Fibroblast of upper back skin (primary cell): ENCODE measurements around the gene ADAMTSL1.
A peak's percentile ranks its signal among the peaks of the same experiment; 100 is the strongest.

Source experiments
- DNase-seq: peaks from one replicate; pipeline ENCODE4 v3.0.0-alpha.2; 2013

The ADAMTSL1 gene, protein sequence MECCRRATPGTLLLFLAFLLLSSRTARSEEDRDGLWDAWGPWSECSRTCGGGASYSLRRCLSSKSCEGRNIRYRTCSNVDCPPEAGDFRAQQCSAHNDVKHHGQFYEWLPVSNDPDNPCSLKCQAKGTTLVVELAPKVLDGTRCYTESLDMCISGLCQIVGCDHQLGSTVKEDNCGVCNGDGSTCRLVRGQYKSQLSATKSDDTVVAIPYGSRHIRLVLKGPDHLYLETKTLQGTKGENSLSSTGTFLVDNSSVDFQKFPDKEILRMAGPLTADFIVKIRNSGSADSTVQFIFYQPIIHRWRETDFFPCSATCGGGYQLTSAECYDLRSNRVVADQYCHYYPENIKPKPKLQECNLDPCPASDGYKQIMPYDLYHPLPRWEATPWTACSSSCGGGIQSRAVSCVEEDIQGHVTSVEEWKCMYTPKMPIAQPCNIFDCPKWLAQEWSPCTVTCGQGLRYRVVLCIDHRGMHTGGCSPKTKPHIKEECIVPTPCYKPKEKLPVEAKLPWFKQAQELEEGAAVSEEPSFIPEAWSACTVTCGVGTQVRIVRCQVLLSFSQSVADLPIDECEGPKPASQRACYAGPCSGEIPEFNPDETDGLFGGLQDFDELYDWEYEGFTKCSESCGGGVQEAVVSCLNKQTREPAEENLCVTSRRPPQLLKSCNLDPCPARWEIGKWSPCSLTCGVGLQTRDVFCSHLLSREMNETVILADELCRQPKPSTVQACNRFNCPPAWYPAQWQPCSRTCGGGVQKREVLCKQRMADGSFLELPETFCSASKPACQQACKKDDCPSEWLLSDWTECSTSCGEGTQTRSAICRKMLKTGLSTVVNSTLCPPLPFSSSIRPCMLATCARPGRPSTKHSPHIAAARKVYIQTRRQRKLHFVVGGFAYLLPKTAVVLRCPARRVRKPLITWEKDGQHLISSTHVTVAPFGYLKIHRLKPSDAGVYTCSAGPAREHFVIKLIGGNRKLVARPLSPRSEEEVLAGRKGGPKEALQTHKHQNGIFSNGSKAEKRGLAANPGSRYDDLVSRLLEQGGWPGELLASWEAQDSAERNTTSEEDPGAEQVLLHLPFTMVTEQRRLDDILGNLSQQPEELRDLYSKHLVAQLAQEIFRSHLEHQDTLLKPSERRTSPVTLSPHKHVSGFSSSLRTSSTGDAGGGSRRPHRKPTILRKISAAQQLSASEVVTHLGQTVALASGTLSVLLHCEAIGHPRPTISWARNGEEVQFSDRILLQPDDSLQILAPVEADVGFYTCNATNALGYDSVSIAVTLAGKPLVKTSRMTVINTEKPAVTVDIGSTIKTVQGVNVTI (N-terminal part only)

DNA sequence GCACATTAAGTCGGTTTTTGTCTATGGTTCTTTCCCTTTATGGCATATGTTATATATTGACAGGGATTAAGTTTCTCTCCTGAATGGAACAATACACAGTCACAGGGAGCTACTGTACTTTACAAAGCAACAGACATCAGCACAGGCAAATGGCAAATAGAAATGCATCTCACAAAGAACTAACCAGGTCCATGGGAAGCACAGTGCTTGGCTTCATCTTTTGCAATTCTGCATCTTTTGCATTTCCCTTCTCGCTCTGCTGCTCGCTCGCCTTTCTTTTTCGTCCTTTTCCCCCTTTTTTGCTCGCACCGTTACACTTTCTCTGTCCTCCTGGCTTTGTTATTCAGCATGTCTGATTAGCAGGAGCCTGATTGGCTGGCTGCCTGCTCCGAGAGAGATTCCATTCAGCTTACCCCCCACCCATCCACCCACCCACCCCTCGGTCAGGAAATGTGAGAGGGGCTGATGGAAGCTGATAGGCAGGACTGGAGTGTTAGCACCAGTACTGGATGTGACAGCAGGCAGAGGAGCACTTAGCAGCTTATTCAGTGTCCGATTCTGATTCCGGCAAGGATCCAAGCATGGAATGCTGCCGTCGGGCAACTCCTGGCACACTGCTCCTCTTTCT is at the start of gene ADAMTSL1:
Gene ADAMTSL1, plus strand, starts transcription at position 502 of the 628 bp plus-strand sequence. Its CDS starts 80 bp downstream, at position 582.
- peak; percentile 92 for DNase-seq

DNA sequence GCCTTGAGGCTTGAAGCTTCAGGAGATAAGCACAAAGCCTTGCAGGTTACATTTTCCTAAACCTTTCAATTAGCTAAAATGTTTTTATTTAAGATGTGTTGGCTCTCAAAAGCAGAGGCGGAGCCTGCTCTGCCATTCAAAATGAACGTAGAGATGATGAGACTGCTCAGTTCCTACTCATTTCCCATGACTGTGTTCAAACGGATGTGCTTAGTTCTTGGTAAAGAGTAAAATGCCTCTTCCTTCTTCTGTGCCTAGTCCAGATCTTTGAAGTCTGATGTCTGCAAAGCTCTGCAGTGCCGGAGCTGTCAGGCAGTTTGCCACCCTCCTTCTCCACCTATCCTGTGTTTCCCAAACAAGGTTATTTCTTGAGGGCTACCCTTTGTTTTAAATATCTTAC is 46.3 kb upstream of the ADAMTSL1 start:
- DNase-seq: no peak

DNA sequence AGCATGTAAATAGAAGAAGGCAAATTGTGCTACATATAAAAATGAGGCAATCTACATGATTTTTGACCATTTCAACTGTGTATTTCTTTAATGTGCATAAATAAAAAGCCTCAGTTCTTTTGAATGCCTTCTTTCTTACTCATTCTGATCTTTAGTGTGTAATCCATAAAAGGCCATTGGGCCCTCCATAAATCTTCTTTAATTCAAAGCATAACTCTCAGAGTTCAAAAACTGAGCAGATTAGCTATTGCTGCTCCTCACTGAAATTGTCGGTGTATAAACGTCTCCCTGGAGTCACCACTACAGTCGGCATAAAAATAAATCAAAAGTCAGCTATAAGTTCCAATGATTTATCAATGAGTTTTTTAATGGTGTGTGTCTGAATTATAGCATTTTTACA is 45.3 kb upstream of the ADAMTSL1 start:
- DNase-seq: peak; percentile 82

DNA sequence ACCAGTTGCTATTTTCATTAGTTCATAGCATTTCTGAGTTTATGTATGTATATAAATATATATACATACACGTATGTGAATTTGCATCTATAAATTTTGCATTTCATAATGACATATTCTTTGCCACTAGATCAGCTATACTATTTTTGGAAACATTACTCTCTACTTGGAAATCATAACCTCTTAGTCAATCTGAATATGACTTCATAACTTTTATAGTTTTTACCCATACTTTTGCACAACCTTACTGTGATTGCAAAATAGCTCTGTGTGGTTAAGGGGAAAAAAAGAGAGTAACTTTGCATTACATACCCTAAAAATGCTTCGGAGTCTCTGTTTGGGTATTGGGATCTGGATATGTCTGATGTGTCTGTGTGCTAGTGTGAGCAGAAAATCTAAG is 44.9 kb upstream of the ADAMTSL1 start:
- peak; percentile 90 for DNase-seq

DNA sequence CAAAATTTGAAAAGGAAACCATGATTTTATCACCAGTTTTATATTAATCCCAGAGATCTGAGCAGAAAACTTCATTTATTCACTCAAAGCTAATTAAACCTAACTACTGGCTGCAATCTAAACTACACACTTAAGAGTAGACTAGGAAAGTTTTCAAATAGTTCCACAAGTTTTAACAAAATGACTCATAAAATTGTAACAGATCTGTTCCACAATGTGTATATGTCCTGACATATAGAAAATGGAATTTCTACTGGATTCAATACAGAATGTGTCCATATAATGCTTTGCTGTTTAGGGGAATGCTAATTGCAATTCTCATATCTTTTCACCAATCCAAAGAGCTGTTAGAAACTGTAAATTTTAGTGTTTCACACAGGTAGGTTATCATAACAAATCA is 40.3 kb upstream of the ADAMTSL1 start:
- DNase-seq: peak; percentile 45

DNA sequence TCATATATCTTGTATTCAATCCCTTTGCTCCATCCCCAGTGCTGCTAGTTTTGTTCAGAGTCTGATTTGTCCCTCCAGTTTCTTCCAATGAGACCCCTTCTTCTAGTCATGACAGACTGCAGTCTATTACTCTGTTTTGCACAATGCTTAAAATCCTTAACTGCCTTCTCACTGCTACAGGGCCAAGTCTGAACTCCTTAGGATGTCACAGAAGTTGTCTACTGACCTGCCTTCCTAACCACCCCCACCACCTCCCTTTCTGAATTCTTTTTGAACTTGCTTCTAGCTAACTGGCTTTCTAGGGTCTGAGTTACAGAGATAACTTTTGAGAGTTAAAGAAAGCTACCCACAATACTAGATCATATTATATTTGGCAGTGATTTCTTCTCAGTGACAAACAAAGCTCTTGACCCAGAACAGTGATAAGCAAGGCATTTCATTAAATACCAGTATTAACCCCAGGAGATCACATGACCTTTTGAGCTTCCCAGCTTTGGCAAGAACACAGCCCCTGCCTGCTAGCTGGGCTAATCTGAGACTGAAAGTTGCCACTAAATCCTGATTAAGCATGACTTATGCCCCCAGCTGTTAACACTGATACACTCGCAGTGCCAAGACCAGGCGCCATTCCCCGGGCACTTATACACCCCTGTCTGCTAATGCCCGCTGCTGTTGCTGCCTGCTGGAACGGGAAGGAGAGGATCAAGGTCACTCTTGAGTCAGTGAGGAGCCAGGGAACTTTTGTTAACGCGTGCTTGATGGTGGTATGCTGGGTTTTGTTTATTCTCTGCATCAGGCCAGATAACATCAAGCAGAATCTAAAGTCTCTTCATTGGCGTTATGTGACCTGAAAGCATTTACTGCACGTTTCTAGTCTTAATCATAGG is 36.4 kb upstream of the ADAMTSL1 start:
- DNase-seq: peak; percentile 41

DNA sequence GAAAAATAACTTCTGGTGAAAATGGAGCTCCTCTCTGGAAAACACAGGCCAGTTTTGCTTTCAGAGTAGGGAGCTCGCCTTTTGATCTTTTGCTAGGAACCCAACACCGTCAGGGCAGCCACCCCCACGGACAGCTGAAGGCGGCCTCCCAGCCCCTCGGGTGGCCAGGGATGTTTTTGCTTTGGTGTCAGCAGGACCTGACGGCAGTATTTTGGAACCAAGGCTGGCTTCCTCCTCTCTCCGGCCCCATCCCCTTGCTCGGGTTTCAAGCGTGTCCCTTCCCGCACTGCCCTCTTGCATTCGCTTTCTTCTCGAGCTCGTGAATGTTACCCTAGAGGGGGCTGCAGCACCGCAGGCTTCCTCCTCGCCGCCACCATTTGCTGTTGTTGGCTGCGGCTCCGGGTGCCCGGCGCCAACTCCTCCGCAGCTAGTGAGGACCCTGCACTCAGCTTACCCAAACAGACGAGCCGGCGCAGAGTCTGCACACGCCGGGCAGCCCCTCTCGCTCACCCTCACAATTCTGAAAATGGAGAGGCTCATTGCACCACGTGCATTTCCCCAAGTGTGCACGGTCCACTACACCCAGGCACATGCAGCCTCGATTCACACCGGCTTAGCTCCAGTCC is 35.5 kb upstream of the ADAMTSL1 start:
- DNase-seq: peak; percentile 46

DNA sequence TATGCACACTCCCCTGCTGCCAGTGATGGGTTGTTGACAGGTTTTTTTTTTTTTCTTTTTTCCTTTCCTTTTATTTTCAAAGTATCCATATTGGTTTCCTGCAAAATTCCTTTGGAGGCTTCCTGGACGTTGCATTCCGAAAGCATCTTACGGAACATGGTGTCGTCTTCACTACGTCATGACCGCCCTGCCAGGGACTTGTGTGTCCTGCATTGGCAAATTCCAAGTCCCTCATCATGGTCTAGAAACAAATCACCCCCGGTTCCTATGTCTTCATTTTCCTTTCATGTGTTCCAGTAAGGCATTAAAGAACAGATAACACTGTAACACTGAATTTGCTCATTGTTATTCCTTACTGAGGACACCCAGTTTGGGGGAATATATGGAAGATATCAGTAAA is 35.0 kb upstream of the ADAMTSL1 start:
- DNase-seq: no peak

DNA sequence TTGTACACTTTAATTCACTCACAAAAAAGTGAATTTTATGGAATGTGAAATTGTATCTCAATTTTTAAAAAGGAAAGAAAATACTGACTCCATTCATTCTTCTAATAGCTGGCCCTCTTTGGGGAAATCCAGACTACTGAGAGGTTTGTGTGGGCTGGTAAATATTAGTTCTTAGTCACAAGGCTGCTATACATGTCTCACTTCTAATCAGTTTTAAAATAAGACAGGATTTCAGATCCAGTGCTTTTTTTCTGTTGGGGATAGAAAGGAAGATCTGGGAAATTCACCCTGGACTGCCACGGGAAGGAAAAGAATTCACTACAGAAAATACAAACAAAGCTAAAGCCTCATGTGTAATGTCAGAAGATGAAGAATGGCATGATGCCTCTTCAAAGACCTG is 32.7 kb upstream of the ADAMTSL1 start:
- DNase-seq: peak; percentile 45

DNA sequence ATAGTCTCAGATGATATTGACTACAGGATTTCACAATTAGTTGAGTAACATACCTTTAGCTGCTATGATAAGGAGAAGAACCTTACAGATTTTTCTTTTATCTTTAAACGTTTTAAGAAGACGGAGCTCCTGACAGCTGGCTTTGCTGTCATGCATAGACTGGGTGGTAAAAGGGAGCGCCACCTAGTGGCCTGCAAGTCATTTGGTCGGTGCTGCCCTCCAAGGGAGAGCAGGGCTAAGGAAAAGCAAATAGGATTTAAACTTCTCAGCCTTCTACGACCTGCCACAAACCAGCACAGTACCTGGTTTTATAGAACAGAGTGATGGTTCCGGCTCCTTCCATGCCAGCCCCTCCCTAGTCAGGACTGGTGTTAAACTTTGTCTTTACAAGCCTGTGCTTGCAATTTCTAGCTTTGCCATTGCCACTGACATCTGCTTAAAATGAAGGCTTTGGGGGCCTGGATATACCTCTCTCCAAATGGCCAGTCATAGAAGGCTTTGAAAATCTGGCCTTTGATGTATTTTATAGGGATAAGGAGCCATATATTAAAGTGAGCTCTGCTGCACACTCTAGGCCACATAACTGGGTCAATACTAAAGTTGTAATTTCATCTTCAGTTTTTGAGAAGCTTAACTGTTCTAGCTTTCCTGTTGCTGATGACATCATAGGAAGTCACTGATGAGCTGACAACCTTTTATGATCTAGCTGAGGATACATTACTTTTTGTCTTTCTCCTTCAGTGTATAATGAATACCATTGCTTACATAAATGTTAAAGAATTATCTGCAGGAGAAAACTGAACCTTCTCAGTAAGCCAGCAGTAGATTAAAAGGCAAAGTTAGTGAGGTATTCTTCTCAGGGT is 31.1 kb upstream of the ADAMTSL1 start:
- DNase-seq: peak; percentile 83

DNA sequence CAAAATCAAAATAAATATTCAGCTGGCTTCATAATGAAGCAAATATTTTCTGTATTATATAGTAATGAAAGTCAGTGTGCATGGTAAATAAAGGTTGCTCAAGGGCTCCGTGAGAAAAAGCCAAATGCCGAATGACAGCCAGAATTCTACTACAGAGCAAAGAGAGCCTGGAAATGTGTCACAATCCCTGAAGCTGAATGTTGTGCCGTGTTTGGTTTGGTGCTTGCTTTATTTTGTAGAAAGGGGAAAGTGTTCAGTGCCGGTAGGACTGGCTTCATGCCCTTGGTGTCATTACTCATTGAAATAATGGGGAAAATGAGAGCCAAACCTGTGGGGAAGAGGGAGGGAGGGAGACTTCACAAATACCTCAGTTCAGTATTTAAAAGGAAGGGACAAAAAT is 26.8 kb upstream of the ADAMTSL1 start:
- DNase-seq: peak; percentile 34

DNA sequence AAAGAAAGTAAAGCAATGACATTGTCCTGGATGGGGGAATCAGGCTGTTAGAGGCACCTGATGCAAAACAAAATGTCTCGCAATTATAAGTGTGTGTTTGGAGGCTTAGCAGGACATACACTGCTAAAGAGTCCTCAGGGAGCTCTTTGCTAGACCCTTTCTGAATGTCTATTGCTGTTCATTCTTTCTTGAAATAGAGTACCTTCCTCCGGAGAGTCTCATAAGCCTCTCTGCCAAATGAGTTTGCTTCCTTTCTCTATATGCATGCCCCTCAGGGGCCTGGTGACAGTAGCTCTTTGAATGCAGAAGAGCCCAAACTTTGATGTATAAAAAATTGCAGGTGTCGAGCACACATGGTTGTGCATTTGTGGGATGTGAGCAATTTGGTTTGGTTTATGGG is 26.4 kb upstream of the ADAMTSL1 start:
- DNase-seq: no peak

DNA sequence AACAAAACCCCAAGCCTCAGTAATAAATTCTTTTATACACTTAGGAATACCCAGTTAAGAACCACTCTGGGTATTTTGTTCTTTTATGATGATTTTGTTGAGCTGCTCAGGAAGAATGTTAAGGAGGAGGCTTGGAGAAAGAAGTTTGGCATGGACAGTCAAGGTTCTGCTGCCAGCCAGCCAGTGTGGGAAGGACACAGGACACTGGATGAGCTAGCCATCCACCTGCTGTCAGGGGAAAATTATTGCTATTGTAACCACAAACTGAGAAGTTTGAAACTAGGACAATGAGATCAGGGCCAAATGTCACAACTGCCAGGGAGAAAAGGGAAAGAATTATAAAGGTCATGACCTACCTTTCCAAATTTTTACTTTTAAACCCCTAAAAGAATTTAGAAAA is 25.9 kb upstream of the ADAMTSL1 start:
- no peak for DNase-seq

DNA sequence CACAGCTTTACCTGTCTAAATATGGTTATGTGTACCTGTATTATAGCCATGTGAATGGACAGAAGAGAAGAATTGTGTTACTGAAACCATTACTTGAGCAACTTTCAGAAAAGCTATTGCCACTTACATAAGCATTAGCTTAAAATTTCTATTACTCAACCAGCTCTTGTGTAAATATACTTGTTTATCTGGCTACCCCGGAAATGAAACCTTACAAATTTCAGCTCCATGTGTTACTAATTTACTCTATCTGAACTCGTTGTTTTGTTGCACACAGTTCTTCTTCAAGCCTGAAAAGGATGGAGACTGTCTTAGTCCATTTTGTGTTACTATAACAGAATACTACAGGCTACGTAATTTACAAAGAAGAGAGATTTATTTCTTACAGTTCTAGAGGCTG is 22.5 kb upstream of the ADAMTSL1 start:
- no peak for DNase-seq

DNA sequence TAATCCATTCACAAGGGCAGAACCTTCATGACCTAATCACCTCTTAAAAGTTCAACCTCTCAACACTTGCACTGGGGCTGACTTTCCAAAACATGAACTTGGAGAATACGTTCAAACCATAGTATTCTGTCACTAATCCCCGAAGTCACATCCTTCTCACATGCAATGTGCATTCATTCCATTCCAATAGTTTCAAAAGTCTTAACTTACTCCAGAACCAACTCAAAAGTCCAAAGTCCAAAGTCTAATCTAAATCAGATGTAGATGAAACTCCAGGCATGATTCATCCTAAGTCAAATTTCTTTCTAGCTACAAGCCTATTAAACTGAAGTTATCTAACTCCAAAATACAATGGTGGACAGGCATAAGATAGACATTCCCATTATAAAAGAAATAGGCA is 21.7 kb upstream of the ADAMTSL1 start:
- DNase-seq: no peak

DNA sequence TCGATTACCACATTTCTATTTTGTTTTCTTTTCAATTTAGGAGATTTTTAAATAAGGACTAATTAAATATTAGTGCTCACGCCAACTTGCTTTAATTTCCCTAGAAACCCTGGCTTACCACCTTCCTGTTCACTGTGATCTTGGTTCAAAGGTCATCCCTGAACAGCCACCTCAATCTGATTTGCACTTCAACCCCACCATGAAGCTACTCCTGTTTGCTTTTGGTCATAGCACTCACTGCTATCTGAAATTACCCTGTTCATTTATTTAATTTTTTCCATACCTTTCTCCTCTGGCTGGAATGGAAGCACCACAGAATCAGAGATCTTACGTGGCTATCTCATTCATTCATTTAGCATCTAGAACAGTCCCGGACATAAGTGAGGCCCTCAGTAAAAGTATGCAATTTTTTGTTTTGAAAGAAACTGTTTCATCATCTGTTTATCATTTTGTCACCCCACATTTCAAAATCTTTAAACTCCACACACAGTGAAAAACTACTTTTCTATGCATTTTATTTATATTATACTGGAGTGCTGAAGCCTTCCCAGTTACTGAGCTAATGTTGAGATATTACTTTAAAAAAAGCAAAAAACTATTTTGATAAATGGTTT is 17.2 kb upstream of the ADAMTSL1 start:
- DNase-seq: no peak

DNA sequence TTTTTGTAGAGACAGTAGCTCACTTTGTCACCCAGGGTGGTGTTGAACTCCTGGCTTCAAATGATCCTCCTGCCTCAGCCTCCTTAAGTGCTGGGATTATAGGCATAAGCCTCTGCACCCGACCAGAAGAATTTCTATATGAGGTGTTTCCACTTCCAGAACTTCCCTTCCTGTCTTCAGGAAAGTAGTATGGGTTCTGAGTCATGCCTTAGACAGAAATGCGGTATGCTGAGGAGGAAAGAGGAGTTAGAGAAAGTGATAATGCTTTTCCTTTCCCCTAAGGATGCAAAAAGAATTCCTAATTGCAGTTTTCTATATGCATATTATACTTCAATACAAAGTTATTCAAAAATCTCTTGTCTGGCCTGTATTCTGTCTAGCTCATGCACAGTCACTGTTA is 16.4 kb upstream of the ADAMTSL1 start:
- peak; percentile 53 for DNase-seq

DNA sequence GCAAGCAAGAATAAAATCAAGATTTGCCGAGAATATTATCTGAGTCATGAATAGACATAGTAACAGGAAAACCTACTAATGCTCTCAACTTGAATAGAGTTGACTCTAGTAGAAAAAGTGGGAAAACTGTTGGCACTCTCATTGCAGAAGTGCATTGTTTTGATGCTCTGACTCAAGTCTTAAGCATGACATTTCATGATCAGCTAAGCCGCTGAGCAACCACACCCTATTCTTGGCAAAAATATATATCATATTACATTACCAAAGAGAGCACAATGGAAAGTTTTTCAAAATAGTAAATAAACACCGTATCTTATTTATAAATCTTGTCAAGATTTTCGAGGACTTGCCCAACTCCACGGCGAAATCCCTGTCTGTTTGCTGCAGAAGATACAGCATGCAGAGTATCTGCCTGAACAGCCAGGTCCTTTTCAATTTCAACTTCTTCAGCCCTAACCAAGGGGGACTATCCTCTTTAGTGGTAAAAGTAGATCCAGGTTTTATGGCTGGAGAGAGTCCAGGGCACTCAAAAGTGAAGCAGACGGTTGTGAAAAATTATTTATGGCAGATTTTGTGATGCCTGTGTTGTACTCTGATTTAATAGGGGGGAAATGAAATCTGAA is 13.9 kb upstream of the ADAMTSL1 start:
- DNase-seq: peak; percentile 84

DNA sequence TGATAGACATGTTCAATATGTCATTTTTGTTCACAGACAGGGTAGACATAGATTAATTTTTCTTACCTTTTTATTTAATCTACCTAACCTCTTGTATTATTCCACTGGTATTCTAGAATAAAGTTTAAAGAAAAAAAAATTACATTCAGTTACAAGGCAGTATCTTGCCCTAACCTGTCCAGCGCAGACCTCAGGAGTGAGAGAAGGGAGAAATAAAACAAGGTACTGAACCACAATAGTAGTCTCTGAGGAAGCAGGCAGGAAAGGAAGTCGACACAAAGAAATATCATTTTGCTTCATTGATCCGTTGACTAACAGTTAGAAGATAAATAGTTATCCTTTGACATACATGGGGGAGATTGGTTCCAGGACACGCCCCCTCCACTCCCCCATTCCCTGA is 12.5 kb upstream of the ADAMTSL1 start:
- no peak for DNase-seq
